HG03558 (cell line): ENCODE measurements around the gene SFMBT2.

Experiments
- ATAC-seq: cut with Tn5 transposase; IDR thresholded peaks from one replicate; pipeline ENCODE4 v1.9.1; 2021; ENCODE audit warnings: moderate number of reproducible peaks; ENCODE audit not compliant: unreplicated experiment; ENCODE audit errors: extremely low read depth

SFMBT2 gene

GRCh38 chr10:7119325-7120015 lies 291.4 kb downstream of the SFMBT2 start:
- no peak for ATAC-seq

GRCh38 chr10:7117806-7118674 lies 292.8 kb downstream of the SFMBT2 start:
- no peak for ATAC-seq

GRCh38 chr10:7117177-7117799 lies 293.5 kb downstream of the SFMBT2 start:
- ATAC-seq, result no peak

GRCh38 chr10:7111561-7111960 lies 299.3 kb downstream of the SFMBT2 start:
- ATAC-seq, result no peak

GRCh38 chr10:7111089-7111488 lies 299.7 kb downstream of the SFMBT2 start:
- no peak for ATAC-seq
